Effector memory CD8-positive, alpha-beta T cell (primary cell): Measurements from ENCODE around the gene CDH16.
"Not testable (repeated sequence)": the region's sequence is repeated elsewhere in the genome, so short reads cannot be mapped to it uniquely, and the experiment has no call there.

Experiments
- ATAC-seq: fragments of 150-1000 bp; cut with Tn5 transposase; replicated peaks from 2 replicates; pipeline ENCODE4 v1.10.0; 2021; ENCODE audit warnings: mild to moderate bottlenecking, moderate library complexity
- DNase-seq, 3 experiments: peaks; one replicate each; pipeline ENCODE4 v3.0.0; 2021
- H3K27ac Mint-ChIP-seq, 2 donors: one replicate each; pipeline ENCODE4 v1.8.0; 2022; ENCODE audit warnings: mild to moderate bottlenecking in 2 of 2, mixed read lengths in 2 of 2, moderate library complexity in 2 of 2
- H3K27me3 Mint-ChIP-seq, 2 donors: one replicate each; pipeline ENCODE4 v1.8.0; 2022; ENCODE audit warnings: mixed read lengths in 2 of 2
- H3K36me3 Mint-ChIP-seq: one replicate; pipeline ENCODE4 v1.8.0; 2022; ENCODE audit warnings: mild to moderate bottlenecking, moderate library complexity, mixed read lengths; ENCODE audit not compliant: insufficient read depth
- H3K4me1 Mint-ChIP-seq, 2 donors: one replicate each; pipeline ENCODE4 v1.8.0; 2022; ENCODE audit warnings: low read depth in 2 of 2, mixed read lengths in 2 of 2
- H3K4me3 Mint-ChIP-seq, 2 donors: one replicate each; pipeline ENCODE4 v1.8.0; 2022; ENCODE audit warnings: mild to moderate bottlenecking in 2 of 2, mixed read lengths in 2 of 2, moderate library complexity in 2 of 2
- H3K9me3 Mint-ChIP-seq, 2 donors: one replicate each; pipeline ENCODE4 v1.8.0; 2022; ENCODE audit warnings: mixed read lengths in 2 of 2

The CDH16 gene

DNA sequence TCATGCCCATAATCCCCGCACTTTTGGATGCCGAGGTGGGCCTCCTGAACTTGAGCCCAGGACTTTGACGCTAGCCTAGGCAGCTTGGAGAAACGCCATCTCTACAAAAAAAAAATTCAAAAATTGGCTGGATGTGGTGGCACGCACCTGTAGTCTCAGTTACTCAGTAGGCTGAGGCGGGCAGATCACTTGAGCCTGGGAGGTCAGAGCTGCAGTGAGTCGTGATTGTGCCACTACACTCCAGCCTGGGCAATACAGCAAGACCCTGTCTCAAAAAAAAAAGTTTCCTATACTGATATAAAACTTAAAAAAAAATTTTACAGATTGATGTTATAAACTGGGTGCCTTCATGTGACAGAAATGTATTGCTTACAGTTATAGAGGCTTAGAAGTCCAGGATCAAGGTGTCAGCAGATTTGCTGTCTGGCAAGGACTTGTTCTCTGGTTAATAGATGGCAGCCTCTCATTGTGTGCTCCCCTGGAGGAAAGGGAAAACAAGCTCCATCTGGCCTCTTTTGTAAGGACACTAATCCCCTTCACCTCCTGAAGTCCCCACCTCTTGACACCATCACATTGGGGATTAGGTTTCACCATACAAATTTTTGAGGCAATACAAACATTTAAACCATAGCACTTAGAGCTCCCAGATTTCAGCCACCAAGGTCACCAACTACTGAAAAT is 33.9 kb upstream of the CDH16 start:
- Mint-ChIP-seq H3K36me3 (peaks cover 3% of the 10 kb centered on the region), H3K9me3 (no peaks in the 10 kb centered on the region), H3K27ac (no peak overlapping the region), H3K4me3 (no peak overlapping the region), H3K4me1 (peaks cover 16 to 18% of the 10 kb centered on the region in 2 donors), H3K27me3 (peaks cover 36 to 76% of the 10 kb centered on the region in 2 donors)
- ATAC-seq (no peak), DNase-seq (no peak)

GRCh38 chr16:66950971-66951790 is 32.5 kb upstream of the CDH16 start:
- DNase-seq: no peak
- H3K27me3 Mint-ChIP-seq: peaks cover 36 to 73% of the 10 kb centered on the region in 2 donors

GRCh38 chr16:66950437-66950836 is 31.8 kb upstream of the CDH16 start:
- H3K36me3 Mint-ChIP-seq: peaks cover 3% of the 10 kb centered on the region
- no peak for ATAC-seq
- DNase-seq: no peak
- peaks cover 36 to 66% of the 10 kb centered on the region in 2 donors for H3K27me3 Mint-ChIP-seq
- H3K9me3 Mint-ChIP-seq: no peaks in the 10 kb centered on the region
- peaks cover 23 to 26% of the 10 kb centered on the region in 2 donors for H3K4me1 Mint-ChIP-seq
- no peak overlapping the region for H3K4me3 Mint-ChIP-seq
- H3K27ac Mint-ChIP-seq: no peak overlapping the region

More at GRCh38 chr16:66950971-66951790, 32.5 kb upstream of the CDH16 start:
- no peak overlapping the region for H3K4me3 Mint-ChIP-seq
- no peaks in the 10 kb centered on the region for H3K9me3 Mint-ChIP-seq
- ATAC-seq: no peak
- peaks cover 23 to 26% of the 10 kb centered on the region in 2 donors for H3K4me1 Mint-ChIP-seq
- H3K27ac Mint-ChIP-seq: no peak overlapping the region
- peaks cover 3% of the 10 kb centered on the region for H3K36me3 Mint-ChIP-seq

DNA sequence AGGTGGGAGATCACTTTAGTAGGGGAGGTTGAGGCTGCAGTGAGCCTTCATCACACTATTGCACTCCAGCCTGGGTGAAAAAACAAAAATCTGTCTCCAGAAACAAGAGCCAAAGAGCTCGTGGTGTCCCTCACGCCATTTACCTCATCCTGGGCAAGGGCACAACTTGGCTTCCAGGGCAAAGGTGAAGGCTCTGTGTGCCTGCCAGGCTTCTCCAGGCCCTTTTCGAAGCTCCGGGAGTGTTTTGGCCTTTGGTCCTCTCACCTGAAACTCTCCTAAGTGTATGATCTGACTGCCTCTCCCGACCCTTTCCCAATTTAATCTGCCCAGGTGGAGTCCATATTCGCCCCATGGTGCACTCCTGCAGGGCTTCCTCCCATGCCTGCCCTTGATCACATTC is 30.8 kb upstream of the CDH16 start:
- Mint-ChIP-seq H3K27ac (no peak overlapping the region), H3K27me3 (peaks cover 36 to 61% of the 10 kb centered on the region in 2 donors), H3K36me3 (peaks cover 6% of the 10 kb centered on the region), H3K9me3 (no peaks in the 10 kb centered on the region), H3K4me1 (peaks cover 23 to 26% of the 10 kb centered on the region in 2 donors), H3K4me3 (peak overlapping the region in 1 of 2 donors; percentile 17)
- no peak for ATAC-seq
- no peak for DNase-seq

- no peak for ATAC-seq
- Mint-ChIP-seq H3K27ac (peak overlapping the region in 1 of 2 donors; percentile 60), H3K36me3 (peaks cover 7% of the 10 kb centered on the region), H3K4me1 (peaks cover 20 to 23% of the 10 kb centered on the region in 2 donors), H3K9me3 (no peaks in the 10 kb centered on the region), H3K27me3 (peaks cover 31 to 55% of the 10 kb centered on the region in 2 donors), H3K4me3 (peak overlapping the region; percentile 83 to 90)
- DNase-seq: no peak
These were observed 30.1 kb upstream of the CDH16 start for GRCh38 chr16:66948837-66949225.

DNA sequence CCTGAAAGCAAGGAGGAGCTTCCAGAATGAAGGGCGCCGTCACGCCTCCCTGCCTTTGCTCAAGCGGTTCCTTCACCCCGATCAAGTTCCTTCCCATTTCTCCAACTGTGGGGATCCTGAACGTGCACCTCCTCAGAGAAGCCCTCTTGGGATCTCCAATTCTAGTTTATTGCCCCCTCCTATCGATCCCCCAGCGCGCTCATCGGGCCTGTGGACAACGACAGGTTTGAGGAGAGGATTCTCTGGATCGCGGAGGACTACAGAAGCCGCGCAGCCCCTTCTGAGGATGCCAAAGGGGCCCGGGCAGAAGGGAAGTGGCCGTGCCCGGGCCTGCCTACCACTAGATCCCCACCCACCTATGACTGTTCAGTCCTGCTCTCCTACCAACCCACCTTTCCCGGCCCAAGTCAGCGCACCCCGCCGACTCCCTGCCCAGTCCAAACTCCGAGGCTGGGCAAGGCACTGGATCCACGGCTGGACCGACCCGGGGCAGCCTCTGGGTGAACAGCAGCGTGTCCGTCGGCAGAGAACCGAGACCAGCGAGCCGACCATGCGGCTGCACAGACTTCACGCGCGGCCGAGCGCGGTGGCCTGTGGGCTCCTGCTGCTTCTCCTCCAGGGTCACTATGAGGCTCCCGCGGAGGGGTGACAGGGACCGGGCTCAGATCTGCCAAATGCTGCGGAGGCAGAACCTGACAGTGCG is 29.6 kb upstream of the CDH16 start:
- Mint-ChIP-seq H3K36me3 (peaks cover 7% of the 10 kb centered on the region), H3K9me3 (no peaks in the 10 kb centered on the region), H3K27me3 (peaks cover 27 to 50% of the 10 kb centered on the region in 2 donors), H3K27ac (peak overlapping the region in 1 of 2 donors; percentile 60), H3K4me1 (peaks cover 20 to 21% of the 10 kb centered on the region in 2 donors), H3K4me3 (peak overlapping the region; percentile 83 to 90)
- DNase-seq: no peak
- ATAC-seq: peak; percentile 18

DNA sequence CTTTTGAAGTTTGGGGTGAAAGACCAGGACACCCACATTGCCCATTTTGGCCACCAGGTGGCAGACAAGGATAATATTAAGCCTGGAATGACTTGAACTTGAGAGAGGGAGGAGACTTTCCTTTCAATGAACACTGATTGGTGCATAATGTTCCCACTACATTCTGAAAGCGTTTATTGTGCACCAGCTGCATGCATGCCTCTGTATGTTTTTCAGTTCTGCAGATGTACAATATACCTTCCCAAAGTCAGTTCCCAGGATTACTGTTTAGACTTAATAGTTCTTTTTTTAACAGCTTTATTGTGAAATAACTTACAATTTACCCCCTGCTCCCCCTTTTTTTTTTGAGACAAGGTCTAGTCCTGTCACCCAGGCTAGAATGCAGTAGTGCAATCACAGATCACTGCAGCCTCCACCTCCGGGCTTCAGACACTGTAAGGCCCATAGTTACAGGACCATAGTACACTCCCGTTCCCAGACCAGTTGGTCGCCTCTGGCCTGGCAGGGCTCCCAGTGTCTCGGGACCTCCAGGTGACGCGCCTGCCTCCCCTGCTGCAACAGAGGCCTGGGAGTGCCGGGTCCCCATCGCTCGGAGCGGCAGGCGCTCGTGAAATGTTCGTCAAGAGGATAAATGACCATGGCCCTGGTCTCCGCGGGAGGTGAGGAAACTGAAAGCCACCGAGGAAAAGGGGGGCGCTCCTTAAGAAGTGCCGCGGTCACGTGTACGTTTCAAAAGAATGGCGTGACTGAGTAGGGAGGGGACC is 28.8 kb upstream of the CDH16 start:
- Mint-ChIP-seq H3K4me3 (peak overlapping the region; percentile 83 to 90), H3K4me1 (peaks cover 20 to 21% of the 10 kb centered on the region in 2 donors), H3K27me3 (peaks cover 27 to 42% of the 10 kb centered on the region in 2 donors), H3K9me3 (no peaks in the 10 kb centered on the region), H3K27ac (peak overlapping the region; percentile 40 to 58), H3K36me3 (peaks cover 7% of the 10 kb centered on the region)
- peak; percentile 82 to 88 (median 84) for DNase-seq
- ATAC-seq: peak; percentile 95

GRCh38 chr16:66946974-66947301 is 28.3 kb upstream of the CDH16 start:
- Mint-ChIP-seq H3K4me1 (peaks cover 20 to 21% of the 10 kb centered on the region in 2 donors), H3K4me3 (peak overlapping the region in 1 of 2 donors; percentile 83), H3K27ac (peak overlapping the region; percentile 25 to 40), H3K27me3 (peaks cover 26 to 36% of the 10 kb centered on the region in 2 donors), H3K9me3 (no peaks in the 10 kb centered on the region), H3K36me3 (peaks cover 8% of the 10 kb centered on the region)
- ATAC-seq: no peak
- no peak for DNase-seq

- no peak overlapping the region for H3K4me3 Mint-ChIP-seq
- H3K36me3 Mint-ChIP-seq: peaks cover 12% of the 10 kb centered on the region
- H3K9me3 Mint-ChIP-seq: no peaks in the 10 kb centered on the region
- DNase-seq (no peak), ATAC-seq (no peak)
- H3K27me3 Mint-ChIP-seq: peaks cover 22 to 32% of the 10 kb centered on the region in 2 donors
- no peak overlapping the region for H3K27ac Mint-ChIP-seq
- H3K4me1 Mint-ChIP-seq: peaks cover 20 to 21% of the 10 kb centered on the region in 2 donors
These were observed 27.9 kb upstream of the CDH16 start for GRCh38 chr16:66946541-66946940.

GRCh38 chr16:66945939-66946338 is 27.3 kb upstream of the CDH16 start:
- Mint-ChIP-seq H3K9me3 (no peaks in the 10 kb centered on the region), H3K36me3 (peaks cover 14% of the 10 kb centered on the region), H3K27ac (no peak overlapping the region), H3K4me1 (peaks cover 20 to 21% of the 10 kb centered on the region in 2 donors), H3K4me3 (no peak overlapping the region), H3K27me3 (peaks cover 17 to 26% of the 10 kb centered on the region in 2 donors)
- ATAC-seq (no peak), DNase-seq (no peak)

- H3K27ac Mint-ChIP-seq, H3K4me3 Mint-ChIP-seq, ATAC-seq, H3K9me3 Mint-ChIP-seq, DNase-seq: not testable (repeated sequence)
- Mint-ChIP-seq H3K27me3 (peaks cover 16 to 17% of the 10 kb centered on the region in 2 donors), H3K36me3 (peaks cover 17% of the 10 kb centered on the region), H3K4me1 (peaks cover 20 to 21% of the 10 kb centered on the region in 2 donors)
These were observed 26.3 kb upstream of the CDH16 start for GRCh38 chr16:66944971-66945370.

- Mint-ChIP-seq H3K27ac (peak overlapping the region in 1 of 2 donors; percentile 91), H3K4me1 (peaks cover 20 to 21% of the 10 kb centered on the region in 2 donors), H3K36me3 (peaks cover 17% of the 10 kb centered on the region), H3K4me3 (no peak overlapping the region), H3K27me3 (peaks cover 8% of the 10 kb centered on the region in 2 donors), H3K9me3 (no peaks in the 10 kb centered on the region)
- DNase-seq (no peak), ATAC-seq (no peak)
These were observed 25.4 kb upstream of the CDH16 start for GRCh38 chr16:66944054-66944441.
